BE2C (cell line): ENCODE data around the gene URGCP.

Experiments used
- DNase-seq: peaks from one replicate; pipeline ENCODE4 v3.0.0-alpha.2; 2020
- H3K27me3 ChIP-seq: fragments of 250-450 bp; sonication (Bioruptor Pico); 2 replicates; pipeline ENCODE4 v1.5.1; 2020; ENCODE audit warnings: mild to moderate bottlenecking
- H3K36me3 ChIP-seq: fragments of 250-450 bp; sonication (Bioruptor Pico); 2 replicates; pipeline ENCODE4 v1.5.1; 2020; ENCODE audit warnings: mild to moderate bottlenecking
- H3K4me1 ChIP-seq: fragments of 250-450 bp; sonication (Bioruptor Pico); 2 replicates; pipeline ENCODE4 v1.5.1; 2020
- H3K4me3 ChIP-seq: 2 replicates; pipeline ENCODE4 v1.5.1; 2011; ENCODE audit warnings: low read depth, low read length
- H3K9me3 ChIP-seq: fragments of 250-450 bp; sonication (Bioruptor Pico); 2 replicates; pipeline ENCODE4 v1.5.1; 2020
- CTCF ChIP-seq: IDR thresholded peaks from 2 replicates; pipeline ENCODE4 v1.5.1; 2012; ENCODE audit warnings: mild to moderate bottlenecking, low read depth, low read length

The URGCP gene

GRCh38 chr7:43872406-43873110 lies 33.8 kb downstream of the URGCP start:
- Histone ChIP-seq H3K36me3 (peaks cover 20% of the 10 kb centered on the region), H3K4me1 (no peaks in the 10 kb centered on the region), H3K4me3 (no peak overlapping the region), H3K27me3 (no peaks in the 10 kb centered on the region), H3K9me3 (no peaks in the 10 kb centered on the region; the same call in 1 of the 2 replicates)
- no peak for TF ChIP-seq CTCF
- no peak for DNase-seq

GRCh38 chr7:43871064-43871463 lies 35.3 kb downstream of the URGCP start:
- H3K36me3 ChIP-seq = peaks cover 16% of the 10 kb centered on the region
- H3K4me3 ChIP-seq = no peak overlapping the region
- TF ChIP-seq CTCF = no peak
- DNase-seq = no peak
- H3K4me1 ChIP-seq = no peaks in the 10 kb centered on the region
- no peaks in the 10 kb centered on the region; the same call in 1 of the 2 replicates for H3K9me3 ChIP-seq
- no peaks in the 10 kb centered on the region for H3K27me3 ChIP-seq

- Histone ChIP-seq H3K36me3 (peaks cover 17% of the 10 kb centered on the region), H3K9me3 (no peaks in the 10 kb centered on the region; the same call in 1 of the 2 replicates), H3K4me3 (no peak overlapping the region), H3K27me3 (no peaks in the 10 kb centered on the region), H3K4me1 (no peaks in the 10 kb centered on the region)
- DNase-seq = no peak
- no peak for TF ChIP-seq CTCF
Measured at GRCh38 chr7:43870316-43870715, 36.1 kb downstream of the URGCP start.

GRCh38 chr7:43869867-43870240 lies 36.5 kb downstream of the URGCP start:
- no peak for TF ChIP-seq CTCF
- peaks cover 19% of the 10 kb centered on the region for H3K36me3 ChIP-seq
- H3K4me1 ChIP-seq = no peaks in the 10 kb centered on the region
- H3K4me3 ChIP-seq = peak overlapping the region; percentile 86
- no peaks in the 10 kb centered on the region; the same call in 1 of the 2 replicates for H3K9me3 ChIP-seq
- no peak for DNase-seq
- H3K27me3 ChIP-seq = no peaks in the 10 kb centered on the region

GRCh38 chr7:43869006-43869866 lies 37.2 kb downstream of the URGCP start, which contains the start of gene MRPS24:
Gene MRPS24, minus strand, starts transcription at chr7:43869517. Its CDS starts 22 bp downstream, at chr7:43869495.
- peak; percentile 97 for DNase-seq
- Histone ChIP-seq H3K36me3 (peaks cover 19% of the 10 kb centered on the region), H3K9me3 (no peaks in the 10 kb centered on the region; the same call in 1 of the 2 replicates), H3K4me3 (peak within 1 kb of the TSS; percentile 86), H3K27me3 (no peaks in the 10 kb centered on the region), H3K4me1 (no peaks in the 10 kb centered on the region)
- no peak for TF ChIP-seq CTCF

GRCh38 chr7:43868681-43869005 lies 37.8 kb downstream of the URGCP start:
- Histone ChIP-seq H3K4me1 (no peaks in the 10 kb centered on the region), H3K4me3 (peak overlapping the region; percentile 86), H3K27me3 (no peaks in the 10 kb centered on the region), H3K36me3 (peaks cover 19% of the 10 kb centered on the region), H3K9me3 (no peaks in the 10 kb centered on the region; the same call in 1 of the 2 replicates)
- no peak for TF ChIP-seq CTCF
- no peak for DNase-seq
